Stimulated activated CD4-positive, alpha-beta T cell treated with anti-CD3 and anti-CD28 coated beads, Interleukin-4, amount 100 ng/mL, for 24 hours (primary cell): ENCODE data around the gene CACNA1C.

Experiments used
- DNase-seq: peaks from one replicate; pipeline ENCODE4 v3.0.0-alpha.2; 2020

Gene CACNA1C

DNA sequence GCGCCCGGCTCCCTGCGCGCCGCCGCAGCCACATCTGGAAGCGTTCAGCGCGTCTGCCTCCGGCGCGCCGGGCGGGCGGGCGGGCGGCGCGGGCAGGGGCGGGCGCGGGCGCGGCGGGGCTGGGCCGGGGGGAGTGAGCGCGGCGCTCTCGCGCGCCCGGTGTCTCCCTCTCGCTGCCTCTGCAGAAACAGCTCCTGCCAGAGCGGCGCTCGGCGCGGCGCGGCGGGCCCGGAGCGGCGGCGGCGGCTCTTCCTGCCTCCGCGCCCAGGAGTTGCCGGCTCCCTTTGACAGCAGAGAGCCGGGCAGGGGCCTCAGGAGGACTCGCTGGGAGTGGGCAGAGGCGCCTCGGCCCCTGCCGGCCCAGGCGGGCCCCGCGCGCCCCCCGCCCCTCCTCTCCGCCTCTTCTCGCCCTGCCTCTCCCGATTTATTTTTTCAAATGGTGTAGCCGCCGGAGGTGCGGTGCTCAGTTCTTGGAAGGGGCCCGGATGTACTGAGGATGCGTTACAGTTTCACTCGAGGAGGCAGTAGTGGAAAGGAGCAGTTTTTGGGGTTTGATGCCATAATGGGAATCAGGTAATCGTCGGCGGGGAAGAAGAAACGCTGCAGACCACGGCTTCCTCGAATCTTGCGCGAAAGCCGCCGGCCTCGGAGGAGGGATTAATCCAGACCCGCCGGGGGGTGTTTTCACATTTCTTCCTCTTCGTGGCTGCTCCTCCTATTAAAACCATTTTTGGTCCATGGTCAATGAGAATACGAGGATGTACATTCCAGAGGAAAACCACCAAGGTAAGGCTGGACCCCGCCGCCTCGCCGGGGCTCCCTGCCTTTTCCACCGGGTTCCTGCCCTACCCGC is at the start of gene CACNA1C:
Gene CACNA1C (plus strand): TSS at position 162 of the 853 bp plus-strand sequence. CDS start 576 bp downstream, at position 738.
- DNase-seq: peak; percentile 32

DNA sequence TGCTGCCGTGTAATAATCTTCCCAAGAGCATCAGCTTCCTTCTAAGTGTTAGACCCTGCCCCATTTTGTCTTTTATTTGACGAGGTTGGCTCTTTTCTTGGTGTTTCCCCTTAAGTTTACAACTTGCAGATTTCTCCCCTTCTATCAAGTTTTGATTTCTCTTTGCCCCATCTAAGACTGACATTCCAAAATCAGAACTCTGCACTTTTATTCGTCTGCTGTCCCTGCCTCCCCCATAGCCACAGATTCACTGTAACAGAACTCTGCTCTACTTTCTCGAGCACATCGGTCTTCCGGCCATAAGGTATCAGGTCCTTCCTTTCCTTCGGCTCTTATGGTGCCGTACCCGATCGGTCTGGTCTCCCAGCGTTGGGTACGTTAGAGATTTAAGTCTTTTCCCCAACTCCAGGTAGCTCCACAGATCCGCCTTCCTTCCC is 49.1 kb upstream of the CACNA1C start:
- no peak for DNase-seq

DNA sequence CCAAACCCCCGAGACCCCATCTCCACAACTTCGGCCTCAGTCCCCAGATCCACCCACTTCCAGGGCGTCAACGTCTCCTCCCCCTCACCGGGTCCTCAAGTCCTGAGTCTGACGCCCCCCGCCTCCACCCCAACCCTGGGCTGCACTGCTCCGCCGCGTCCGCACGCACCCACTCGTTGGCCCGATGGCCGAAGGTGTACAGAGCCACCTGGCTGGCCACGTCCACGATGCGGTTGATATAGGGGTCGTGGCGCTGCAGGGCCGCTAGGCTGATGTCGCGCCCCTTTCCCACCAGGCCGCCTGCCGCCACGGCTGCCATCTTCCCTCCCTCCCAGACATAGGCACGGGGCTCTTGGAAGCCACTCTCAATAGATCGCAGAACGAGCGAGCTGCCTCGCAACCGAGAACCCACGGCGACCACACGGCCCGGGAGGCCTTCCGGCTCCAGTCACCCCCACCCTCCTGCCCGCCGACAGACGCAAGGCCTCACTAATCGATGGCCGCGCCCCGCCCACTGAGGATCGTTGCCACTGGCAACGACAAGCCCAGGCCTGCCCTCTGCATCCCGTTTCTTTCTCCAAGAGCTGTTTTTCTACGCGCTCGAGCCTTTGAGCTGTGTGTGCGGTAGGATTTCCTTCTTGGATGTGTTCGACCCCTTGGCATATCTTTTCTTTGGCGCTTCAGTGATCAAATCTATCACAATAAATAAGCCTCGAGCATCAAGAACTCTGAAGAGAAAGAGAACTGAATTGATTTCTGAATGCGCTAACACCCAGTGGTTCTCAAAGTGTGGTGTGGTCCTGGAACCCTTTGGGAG is 48.5 kb upstream of the CACNA1C start, which contains the start of gene DCP1B:
Gene DCP1B (minus strand): TSS at position 345 of the 817 bp plus-strand sequence. CDS start 26 bp downstream, at position 319.
- peak; percentile 95 for DNase-seq

DNA sequence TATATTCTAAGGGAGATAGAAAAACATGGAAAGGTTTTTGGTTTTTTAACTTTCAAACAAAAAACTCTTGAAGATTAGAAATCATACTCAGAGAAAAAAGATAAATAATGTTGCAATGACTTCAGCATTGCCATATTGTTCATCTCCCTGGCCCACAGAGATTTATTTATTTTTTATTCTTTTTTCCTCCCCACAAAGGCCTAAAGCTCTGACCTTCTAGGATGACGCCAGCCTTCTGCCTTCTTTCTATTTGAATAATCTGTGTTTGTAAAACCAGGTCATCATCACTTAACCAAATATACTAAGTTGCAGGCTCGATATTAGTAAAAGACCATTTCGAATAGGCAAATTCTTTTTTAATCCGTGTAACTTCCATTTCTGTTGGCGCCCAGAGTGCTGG is 44.1 kb upstream of the CACNA1C start:
- DNase-seq: no peak

DNA sequence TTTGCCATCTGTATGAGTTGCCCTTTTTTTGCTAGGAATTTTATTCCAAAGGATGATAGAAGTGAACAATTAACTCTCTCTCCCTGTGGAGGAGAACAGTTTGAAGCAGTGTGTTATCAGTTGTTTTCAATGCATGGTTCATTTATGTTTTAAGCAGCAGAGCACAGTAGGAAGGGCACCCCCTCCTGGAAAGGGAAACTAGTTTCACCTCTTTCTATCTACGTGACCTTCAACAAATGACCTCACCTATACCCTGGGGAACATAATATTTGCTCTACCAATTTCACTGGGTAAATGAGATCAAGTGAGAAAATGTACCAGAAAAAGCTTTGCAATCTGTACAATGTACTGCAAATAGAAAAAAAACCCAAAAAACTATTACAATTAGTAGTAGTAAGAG is 43.2 kb upstream of the CACNA1C start:
- no peak for DNase-seq

DNA sequence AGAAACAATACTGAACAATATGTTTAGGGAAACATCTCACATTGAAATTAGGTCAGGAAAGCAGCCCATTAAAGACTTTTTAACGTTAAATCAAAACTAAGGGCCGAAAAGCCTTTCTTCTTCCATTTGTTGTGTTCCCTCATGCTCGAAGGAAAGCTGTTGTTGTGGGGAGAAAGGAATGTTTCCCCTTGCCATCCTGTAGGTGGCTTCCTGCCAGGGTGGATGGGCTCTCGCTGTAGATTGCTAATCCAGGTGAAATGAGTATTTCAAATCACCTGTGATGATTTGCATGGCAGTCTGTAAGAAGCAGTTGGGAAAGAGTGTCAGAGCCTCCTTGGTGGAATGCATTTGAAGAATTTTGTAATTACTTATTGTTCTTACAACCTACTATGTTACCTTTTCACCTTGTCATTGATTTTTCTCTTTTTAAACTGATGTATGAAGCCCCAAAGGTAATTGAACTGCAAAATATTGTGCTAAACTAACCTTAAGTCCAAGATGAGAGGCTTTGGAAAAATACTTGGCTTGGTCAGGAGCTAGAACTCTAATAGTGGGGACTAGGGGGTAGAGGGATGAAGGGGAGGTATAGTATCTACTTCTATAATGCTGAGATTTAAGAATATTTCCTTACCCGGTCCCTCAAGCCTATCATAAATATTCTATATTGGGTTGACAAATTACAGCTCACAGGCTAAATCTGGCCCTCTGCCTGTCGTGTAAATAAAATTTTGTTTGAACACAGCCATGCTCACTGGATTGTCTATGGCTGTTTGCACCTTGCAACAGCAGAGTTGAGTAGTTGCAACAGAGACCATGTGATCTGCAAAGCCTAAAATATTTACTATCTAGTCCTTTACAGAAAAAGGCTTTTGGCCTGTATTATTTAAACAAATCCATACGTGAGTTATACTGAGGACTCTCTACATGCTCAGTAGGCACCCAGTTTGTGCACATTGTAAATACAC is 40.9 kb upstream of the CACNA1C start:
- no peak for DNase-seq

DNA sequence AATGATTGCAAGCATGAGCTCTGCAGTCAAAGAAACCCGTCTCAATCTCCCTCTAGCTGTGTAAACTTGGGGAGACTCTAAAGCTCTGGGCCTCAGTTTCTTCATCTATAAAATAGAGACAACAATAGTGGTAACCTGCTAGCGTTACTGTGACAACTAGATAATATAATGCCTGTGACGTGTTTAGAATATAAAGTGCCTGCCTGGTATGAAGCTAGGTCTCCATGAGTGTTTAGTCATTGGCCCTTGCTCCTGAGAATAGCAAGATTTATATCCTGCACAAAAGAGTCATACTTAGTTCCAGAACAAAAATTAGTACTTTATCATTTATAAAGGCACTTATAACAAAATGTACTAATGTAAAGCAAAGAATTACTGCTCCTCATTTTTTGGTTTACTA is 39.7 kb upstream of the CACNA1C start:
- no peak for DNase-seq

DNA sequence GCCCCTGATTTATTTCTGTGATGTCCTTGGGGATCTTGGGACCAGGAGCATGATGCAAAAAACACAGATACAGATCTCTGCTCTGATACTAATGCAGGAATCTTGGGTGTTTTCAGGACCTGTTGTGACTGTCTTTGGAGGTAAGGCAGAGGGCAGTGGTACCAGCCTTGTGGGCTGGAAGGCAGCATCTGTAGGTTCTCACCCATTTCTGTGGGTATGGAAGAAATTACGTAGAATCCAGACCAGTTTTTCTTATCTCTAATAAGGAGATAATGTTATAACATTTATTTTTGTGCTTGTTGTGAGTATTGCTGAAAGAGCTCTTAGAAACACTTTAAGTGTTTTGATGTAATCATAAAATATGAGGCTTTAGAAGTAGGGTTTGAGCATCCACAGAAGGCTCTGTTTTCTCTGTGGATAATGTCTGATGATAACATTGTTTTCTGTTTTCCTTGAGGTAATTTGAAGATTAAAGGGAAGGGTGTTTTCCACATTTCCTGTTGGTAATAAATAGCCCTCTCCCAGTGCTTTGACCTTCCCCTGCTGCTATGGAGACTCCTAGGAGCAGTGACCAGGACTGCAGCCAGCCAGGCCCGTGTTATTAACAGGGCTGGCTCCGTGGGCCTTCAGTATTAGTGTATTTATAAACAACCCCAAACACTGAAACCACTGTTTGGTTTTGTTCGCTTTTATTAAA is 39.1 kb upstream of the CACNA1C start:
- DNase-seq: no peak

DNA sequence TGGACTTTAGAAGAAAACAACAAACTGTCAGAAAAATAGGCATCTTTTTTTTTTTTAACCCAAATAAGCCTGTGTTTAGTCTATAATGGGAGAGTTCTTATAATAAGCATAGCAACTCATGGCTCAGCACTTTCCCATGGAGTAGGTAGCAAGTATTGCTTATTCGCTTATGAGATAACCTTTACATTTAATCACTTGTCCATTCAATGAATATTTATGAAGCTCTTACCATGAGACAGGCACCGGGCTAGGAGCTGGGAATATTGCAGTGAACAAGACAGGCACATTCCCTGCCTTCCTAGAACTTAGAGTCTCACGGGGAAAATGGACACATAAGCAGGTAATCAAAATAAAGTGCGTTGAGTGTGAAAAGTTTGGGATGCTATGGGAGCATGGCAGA is 38.6 kb upstream of the CACNA1C start:
- DNase-seq: no peak

DNA sequence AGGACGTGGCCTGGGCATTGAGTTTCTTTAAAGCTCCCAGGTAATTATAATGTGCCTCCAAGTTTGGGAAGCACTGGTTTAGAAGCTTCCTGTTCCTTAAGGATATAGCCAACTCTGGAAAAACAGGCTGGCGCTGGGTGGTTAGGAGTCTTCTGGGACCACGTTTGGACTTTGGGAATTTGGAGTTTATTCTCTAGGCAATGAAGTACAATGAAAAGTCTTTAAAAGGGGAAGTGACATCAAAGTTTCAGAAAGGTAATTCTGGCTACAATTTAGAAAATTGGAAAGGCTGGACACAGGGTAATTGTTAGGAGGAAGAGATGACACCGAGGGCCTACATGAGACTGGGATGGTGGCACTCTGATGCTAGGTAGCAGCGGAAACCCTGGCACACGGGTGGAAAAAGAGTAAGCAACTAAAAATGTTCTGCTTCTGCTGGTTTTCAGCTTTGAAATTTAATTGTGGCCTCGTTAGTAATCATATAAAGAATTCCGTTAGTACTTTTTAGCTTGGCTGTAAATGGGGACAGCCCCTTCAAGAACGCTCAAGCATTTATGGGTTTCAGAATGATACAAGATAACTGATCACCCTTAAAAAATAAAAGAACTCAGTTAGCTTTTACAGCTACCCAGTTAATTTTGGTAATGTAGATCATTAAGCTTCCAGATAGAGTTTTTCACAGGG is 35.8 kb upstream of the CACNA1C start:
- DNase-seq: no peak

DNA sequence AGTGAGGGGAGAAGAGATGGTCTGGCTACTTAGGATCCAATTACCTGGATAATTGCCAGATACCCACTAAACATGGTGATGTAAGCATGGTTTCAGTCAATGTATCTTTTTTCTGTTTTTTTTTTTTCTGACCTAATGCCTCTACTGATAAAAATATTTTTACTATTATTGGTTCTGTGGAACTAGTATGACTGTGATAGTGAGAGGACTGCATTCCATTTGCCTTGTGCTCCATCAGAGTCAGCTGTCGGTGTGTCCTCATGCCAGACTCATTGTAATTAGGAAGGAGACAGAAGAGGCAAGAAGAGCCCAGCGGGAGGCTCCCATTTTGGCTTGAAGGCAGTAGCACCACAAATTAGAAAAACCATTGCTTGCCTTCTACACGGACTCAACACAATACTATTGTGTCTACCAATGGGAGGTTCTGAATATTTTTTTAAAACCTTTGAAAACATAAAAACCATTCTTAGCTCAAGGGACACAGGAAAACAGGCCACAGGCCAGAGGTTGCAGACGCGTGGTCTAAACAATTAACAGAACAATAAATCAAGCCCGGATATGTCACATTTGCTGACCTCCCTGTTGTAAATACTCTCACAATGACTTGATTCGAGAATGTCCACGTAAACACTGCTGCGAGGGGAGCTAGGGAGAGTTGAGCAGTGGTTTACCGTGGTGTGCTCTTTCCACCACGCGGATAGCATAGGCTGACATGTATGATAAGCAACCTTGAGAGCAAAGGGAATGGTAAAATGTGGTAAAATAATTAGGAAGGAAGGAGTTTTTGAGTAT is 35.0 kb upstream of the CACNA1C start:
- DNase-seq: no peak

DNA sequence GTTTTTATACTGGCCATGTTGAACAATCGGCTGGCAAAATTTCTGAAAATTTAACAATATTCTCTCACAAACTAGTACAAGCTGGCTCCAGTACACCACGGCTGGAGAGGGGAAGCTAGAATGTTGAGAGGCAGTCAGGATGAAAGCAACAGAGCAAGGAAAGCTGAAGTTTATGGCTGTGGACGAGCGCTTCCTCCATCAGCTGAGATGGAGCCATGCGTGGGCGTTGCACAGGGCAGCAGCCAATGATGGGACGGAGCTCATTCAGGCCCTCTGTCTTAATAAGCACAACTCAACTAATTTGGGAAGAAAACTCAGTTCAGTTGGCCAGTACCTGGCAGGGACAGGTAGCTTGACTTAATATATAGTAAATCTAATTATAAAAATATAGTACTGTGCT is 34.4 kb upstream of the CACNA1C start:
- DNase-seq: no peak

DNA sequence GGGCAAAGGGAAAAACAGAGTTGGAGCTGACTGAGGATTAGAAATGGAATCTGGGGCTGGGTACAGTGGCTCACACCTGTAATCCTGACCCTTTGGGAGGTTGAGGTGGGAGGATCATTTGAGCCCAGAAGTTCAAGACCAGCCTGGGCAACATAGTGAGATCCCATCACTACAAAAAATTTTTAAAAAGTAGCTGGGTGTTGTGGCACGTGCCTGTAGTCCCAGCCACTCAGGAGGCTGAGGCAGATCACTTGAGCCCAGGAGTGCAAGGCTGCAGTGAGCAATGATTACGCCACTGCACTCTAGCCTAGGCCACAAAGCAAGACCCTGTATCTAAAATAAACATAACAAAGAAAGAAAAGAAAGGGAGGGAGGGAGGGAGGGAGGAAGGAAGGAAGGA is 33.7 kb upstream of the CACNA1C start:
- no peak for DNase-seq

DNA sequence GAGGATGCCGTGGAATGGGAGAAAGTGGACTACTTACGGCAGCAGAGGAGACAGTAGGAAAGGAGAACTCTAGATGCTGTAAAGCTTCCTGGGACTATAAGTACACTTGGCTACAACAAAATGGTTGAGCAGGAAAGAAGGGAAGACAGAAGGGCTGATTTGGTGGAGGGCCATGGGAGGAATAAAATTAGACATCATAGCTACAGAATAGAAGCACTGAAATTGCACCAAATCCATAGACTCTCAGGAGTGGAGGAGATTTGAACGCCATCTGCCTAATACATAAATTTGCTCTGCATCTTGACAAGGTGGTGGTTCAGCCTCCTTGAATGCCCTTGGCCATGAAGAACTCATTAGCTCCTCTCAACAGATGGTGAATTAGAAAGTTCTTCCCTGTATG is 32.3 kb upstream of the CACNA1C start:
- no peak for DNase-seq

DNA sequence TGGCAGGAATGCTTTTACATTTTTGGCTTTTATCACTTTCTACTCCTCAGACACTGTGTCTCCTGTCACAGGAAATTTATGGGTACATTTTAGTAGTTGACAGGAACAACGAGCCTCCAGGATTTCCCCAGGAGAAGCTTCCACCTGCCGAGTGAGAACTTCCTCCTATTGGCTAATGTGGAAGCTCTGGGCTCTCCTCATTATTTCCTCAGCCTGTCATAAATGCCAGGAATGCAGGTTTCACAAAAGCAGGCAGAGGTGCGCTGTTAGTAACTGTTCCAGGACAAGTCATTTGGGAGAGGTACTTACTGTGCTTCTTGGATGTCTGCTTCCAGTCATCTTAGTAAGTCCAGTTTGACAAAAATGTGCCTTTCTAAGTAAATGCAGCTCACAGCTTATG is 29.4 kb upstream of the CACNA1C start:
- no peak for DNase-seq

DNA sequence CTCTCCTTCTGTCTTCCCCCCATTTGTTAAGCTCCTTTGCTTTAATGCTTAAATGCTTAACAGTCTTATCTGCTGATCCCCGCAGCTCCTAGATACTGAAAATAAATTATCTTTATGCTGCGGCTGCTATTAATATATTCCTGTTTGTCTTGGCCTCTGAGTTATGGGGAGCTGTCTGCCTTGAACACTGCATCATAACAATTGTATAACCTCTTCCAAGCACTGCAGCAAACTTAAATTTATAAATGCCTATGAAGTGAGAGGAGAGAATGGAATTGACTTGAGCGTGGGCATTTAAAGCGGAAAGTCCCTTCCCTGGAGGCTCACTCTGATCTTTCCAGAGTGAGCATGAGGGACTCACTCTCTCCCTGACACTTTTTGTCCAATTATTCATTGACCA is 25.4 kb upstream of the CACNA1C start:
- DNase-seq: no peak

DNA sequence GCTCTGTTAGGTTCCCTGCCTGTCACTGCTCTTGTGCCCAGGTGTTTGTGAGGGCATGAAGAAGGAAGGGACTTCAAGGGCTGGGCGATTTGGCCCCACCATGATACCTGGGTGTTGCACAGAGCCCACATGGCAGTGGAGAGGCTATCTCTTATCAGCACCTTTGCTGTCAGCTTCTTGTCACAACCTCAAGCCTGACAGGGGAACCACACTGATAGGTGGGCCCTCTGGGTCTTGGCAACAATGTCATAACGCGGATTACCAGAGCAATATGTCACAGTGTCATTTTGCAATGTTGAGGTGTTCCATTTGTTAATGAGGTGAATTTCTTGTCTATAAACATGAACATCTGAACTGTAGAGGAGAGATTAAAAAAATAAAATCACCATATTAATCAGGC is 22.9 kb upstream of the CACNA1C start:
- no peak for DNase-seq

DNA sequence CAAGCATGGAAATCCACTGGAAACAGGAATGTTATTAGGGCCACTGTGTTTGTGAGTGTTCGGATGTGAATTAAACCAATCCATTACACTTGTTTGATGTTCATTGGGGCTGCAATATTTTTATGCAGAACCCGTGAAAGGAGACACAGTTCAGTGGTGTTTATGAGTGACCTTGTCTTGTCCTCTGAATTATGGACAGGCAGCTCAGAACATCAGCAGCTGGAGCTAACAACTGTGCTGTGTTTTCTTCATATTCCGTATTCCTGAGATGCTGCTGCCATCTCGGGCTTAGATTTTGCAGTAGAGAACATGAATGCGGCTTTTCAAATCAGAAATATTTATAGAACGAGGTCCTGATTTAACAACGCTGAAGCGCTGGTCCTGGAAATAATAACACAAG is 20.3 kb upstream of the CACNA1C start:
- DNase-seq: no peak

DNA sequence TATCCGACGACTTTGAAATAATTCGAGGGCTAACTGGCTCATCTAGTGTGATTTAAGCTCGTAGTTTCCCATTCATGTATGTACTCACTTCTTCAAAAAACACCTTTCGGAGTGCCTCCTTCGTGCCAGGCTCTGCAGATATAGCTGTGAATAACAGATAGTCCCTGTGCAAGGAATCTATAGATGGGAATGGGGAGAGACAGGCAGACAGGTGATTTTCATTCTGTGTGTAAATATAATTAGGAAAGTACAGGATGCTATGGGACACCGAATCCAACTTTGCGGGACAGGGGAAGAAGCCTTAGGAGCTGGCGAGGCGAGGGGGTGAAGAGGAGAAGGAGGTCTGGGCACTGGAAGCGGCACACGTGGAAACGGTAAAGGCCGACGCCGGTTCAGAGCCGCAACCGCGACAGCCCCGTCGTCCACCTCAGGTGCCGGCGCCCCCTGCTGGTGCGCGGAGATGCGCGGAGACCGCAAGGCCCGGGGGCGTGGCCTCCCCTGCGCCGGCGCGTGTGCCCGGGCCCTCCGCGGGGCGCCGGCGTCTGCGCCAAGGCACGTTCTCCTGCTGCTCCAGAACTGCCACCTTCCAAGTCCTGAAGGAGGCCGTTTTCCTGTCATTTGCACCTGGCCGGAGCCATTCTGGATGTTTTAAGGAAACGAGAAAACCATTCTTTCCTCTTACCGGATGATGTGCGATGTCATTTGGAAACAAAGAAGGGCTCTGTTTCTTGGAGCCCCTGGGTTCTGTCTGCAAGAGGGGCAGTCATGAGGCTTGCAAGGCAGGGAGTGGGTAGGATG is 18.0 kb upstream of the CACNA1C start:
- DNase-seq: peak; percentile 88
